Hepatocyte (in vitro differentiated cells): ENCODE results near the gene ZNF341. TPM values are rescaled to one million over a fixed set of nuclear protein-coding genes. Genes with fewer than 3 reads are reported as not detected.
A peak's percentile ranks its signal among the peaks of the same experiment; 100 is the strongest.
"Not testable (repeated sequence)": the region's sequence is repeated elsewhere in the genome, so short reads cannot be mapped to it uniquely, and the experiment has no call there.

Experiments used
- DNase-seq: peaks from one replicate; pipeline ENCODE4 v3.0.0-alpha.2; 2016; ENCODE audit warnings: low spot score
- H2AFZ ChIP-seq: fragments of 200-600 bp; sonication (generic); 2 replicates; pipeline ENCODE4 v1.6.0; 2016; ENCODE audit warnings: antibody characterized with exemption, mild to moderate bottlenecking
- H3K27ac ChIP-seq: fragments of 200-600 bp; sonication (generic); 2 replicates; pipeline ENCODE4 v1.5.1; 2016; ENCODE audit warnings: mild to moderate bottlenecking
- H3K27me3 ChIP-seq: fragments of 200-600 bp; sonication (generic); 2 replicates; pipeline ENCODE4 v1.6.1; 2016
- H3K36me3 ChIP-seq: fragments of 200-600 bp; sonication (generic); replicated peaks from 2 replicates; pipeline ENCODE4 v1.5.1; 2016; ENCODE audit warnings: low read depth; ENCODE audit not compliant: insufficient read depth
- H3K4me1 ChIP-seq: fragments of 200-600 bp; sonication (generic); 2 replicates; pipeline ENCODE4 v1.5.1; 2016; ENCODE audit warnings: mild to moderate bottlenecking, moderate library complexity; ENCODE audit not compliant: insufficient read depth
- H3K4me2 ChIP-seq: fragments of 200-600 bp; sonication (generic); 2 replicates; pipeline ENCODE4 v1.6.0; 2016
- H3K4me3 ChIP-seq: fragments of 200-600 bp; sonication (generic); 2 replicates; pipeline ENCODE4 v1.5.1; 2016; ENCODE audit warnings: mild to moderate bottlenecking
- H3K79me2 ChIP-seq: fragments of 200-600 bp; sonication (generic); 2 replicates; pipeline ENCODE4 v1.6.0; 2017; ENCODE audit warnings: mild to moderate bottlenecking
- H3K9me2 ChIP-seq: fragments of 200-600 bp; sonication (generic); replicated peaks from 2 replicates; pipeline ENCODE4 v1.6.0; 2017; ENCODE audit warnings: mild to moderate bottlenecking; ENCODE audit not compliant: insufficient read depth
- H3K9me3 ChIP-seq: fragments of 200-600 bp; sonication (generic); 2 replicates; pipeline ENCODE4 v1.5.1; 2016; ENCODE audit warnings: low read depth, mild to moderate bottlenecking
- H4K20me1 ChIP-seq: fragments of 200-600 bp; sonication (generic); 2 replicates; pipeline ENCODE4 v1.6.0; 2016; ENCODE audit warnings: mild to moderate bottlenecking; ENCODE audit not compliant: insufficient read depth, poor library complexity, severe bottlenecking
- CTCF ChIP-seq: fragments of 200-600 bp; sonication (generic); IDR thresholded peaks from 2 replicates; pipeline ENCODE4 v1.5.1; 2016; ENCODE audit warnings: antibody characterized with exemption, mild to moderate bottlenecking; ENCODE audit not compliant: poor library complexity
- EZH2 ChIP-seq: fragments of 200-600 bp; sonication (generic); IDR thresholded peaks from 2 replicates; pipeline ENCODE4 v1.6.1; 2016; ENCODE audit warnings: antibody characterized with exemption, mild to moderate bottlenecking, borderline replicate concordance
- EZH2phosphoT487 ChIP-seq: fragments of 200-600 bp; sonication (generic); IDR thresholded peaks from one replicate; pipeline ENCODE4 v1.6.1; 2018; ENCODE audit warnings: antibody characterized with exemption, mild to moderate bottlenecking, low read depth, moderate library complexity; ENCODE audit not compliant: unreplicated experiment, severe bottlenecking
- WGBS: methylation state at CpG from one replicate; pipeline ENCODE4 v1.1.6; 2016; ENCODE audit warnings: low lambda C conversion rate; ENCODE audit errors: missing lambda C conversion rate; 5-methylcytosine and 5-hydroxymethylcytosine counted together
- polyA plus RNA-seq: library from polyadenylated mRNA; unstranded; fragments of >200 nt; fragmentation: Nextera tagmentation; extraction: Ambion mirVana; gene quantifications from 2 replicates; pipeline ENCODE4 v1.2.1, GENCODE V29; 2016
- total RNA-seq: library from RNA; depleted of rRNA; stranded (reverse); fragments of >200 nt; gene quantifications from 2 replicates; pipeline ENCODE4 v1.2.3, GENCODE V29; 2014

The ZNF341 gene
- total and polyA plus RNA-seq, 2 experiments from 2014 or later, result 2.3 to 3.6 TPM

GRCh38 chr20:33791021-33791420 lies 59.2 kb downstream of the ZNF341 start:
- Histone ChIP-seq H3K4me1 (peaks cover 19% of the 10 kb centered on the region), H3K36me3 (no peaks in the 10 kb centered on the region), H3K79me2 (no peaks in the 10 kb centered on the region), H2AFZ (no peak overlapping the region), H3K9me2 (no peaks in the 10 kb centered on the region), H3K27me3 (no peaks in the 10 kb centered on the region), H4K20me1 (no peaks in the 10 kb centered on the region), H3K9me3 (no peaks in the 10 kb centered on the region), H3K4me2 (no peak overlapping the region), H3K27ac (no peak overlapping the region), H3K4me3 (no peak overlapping the region)
- no peak for TF ChIP-seq EZH2
- TF ChIP-seq EZH2phosphoT487, result no peak
- no peak for TF ChIP-seq CTCF
- 98% methylated on average over 31 of the region's 31 CpGs for WGBS
- DNase-seq, result no peak

GRCh38 chr20:33791540-33791939 lies 59.7 kb downstream of the ZNF341 start:
- WGBS, result 96% methylated on average over 9 of the region's 9 CpGs
- Histone ChIP-seq H3K79me2 (no peaks in the 10 kb centered on the region), H3K9me3 (no peaks in the 10 kb centered on the region), H3K4me3 (no peak overlapping the region), H3K27ac (no peak overlapping the region), H2AFZ (no peak overlapping the region), H3K4me2 (no peak overlapping the region), H3K4me1 (peaks cover 22% of the 10 kb centered on the region), H3K27me3 (no peaks in the 10 kb centered on the region), H4K20me1 (no peaks in the 10 kb centered on the region), H3K9me2 (no peaks in the 10 kb centered on the region), H3K36me3 (no peaks in the 10 kb centered on the region)
- no peak for TF ChIP-seq EZH2
- no peak for TF ChIP-seq EZH2phosphoT487
- TF ChIP-seq CTCF, result no peak
- DNase-seq, result no peak

GRCh38 chr20:33791959-33792597 lies 60.3 kb downstream of the ZNF341 start:
- no peaks in the 10 kb centered on the region for H3K9me2 ChIP-seq
- no peak overlapping the region for H3K27ac ChIP-seq
- H3K79me2 ChIP-seq, result no peaks in the 10 kb centered on the region
- H4K20me1 ChIP-seq, result no peaks in the 10 kb centered on the region
- no peaks in the 10 kb centered on the region for H3K27me3 ChIP-seq
- WGBS, result 80% methylated on average over 13 of the region's 13 CpGs
- H2AFZ ChIP-seq, result no peak overlapping the region
- H3K9me3 ChIP-seq, result no peaks in the 10 kb centered on the region
- peak; percentile 59 for DNase-seq
- no peak overlapping the region for H3K4me3 ChIP-seq
- H3K36me3 ChIP-seq, result no peaks in the 10 kb centered on the region
- TF ChIP-seq EZH2 (no peak), EZH2phosphoT487 (no peak), CTCF (peak; percentile 87)
- peaks cover 27% of the 10 kb centered on the region for H3K4me1 ChIP-seq
- no peak overlapping the region for H3K4me2 ChIP-seq

- H3K36me3 ChIP-seq, DNase-seq, H3K27me3 ChIP-seq, H3K9me2 ChIP-seq, H3K4me3 ChIP-seq, H4K20me1 ChIP-seq, H3K79me2 ChIP-seq, H3K4me2 ChIP-seq, H3K9me3 ChIP-seq, H3K27ac ChIP-seq, H2AFZ ChIP-seq: not testable (repeated sequence)
- 60% methylated on average over 3 of the region's 3 CpGs for WGBS
- peaks cover 28% of the 10 kb centered on the region for H3K4me1 ChIP-seq
Measured at GRCh38 chr20:33792598-33792989, 60.8 kb downstream of the ZNF341 start.
